GM18867 (cell line): ENCODE data around the gene URM1.

Experiments used
- ATAC-seq: cut with Tn5 transposase; IDR thresholded peaks from one replicate; pipeline ENCODE4 v1.9.1; 2021; ENCODE audit warnings: mild to moderate bottlenecking, moderate library complexity; ENCODE audit not compliant: unreplicated experiment

The URM1 gene

GRCh38 chr9:128384801-128385495 is 13.8 kb downstream of the URM1 start:
- ATAC-seq = no peak

- ATAC-seq = no peak
Observed at GRCh38 chr9:128385496-128386460, 14.6 kb downstream of the URM1 start.

GRCh38 chr9:128388150-128388549 is 17.0 kb downstream of the URM1 start:
- ATAC-seq = no peak

- no peak for ATAC-seq
Observed at GRCh38 chr9:128389395-128390149, 18.4 kb downstream of the URM1 start.

GRCh38 chr9:128390150-128390812 is 19.1 kb downstream of the URM1 start:
- no peak for ATAC-seq

- no peak for ATAC-seq
Observed at GRCh38 chr9:128390813-128391711, 19.9 kb downstream of the URM1 start.

GRCh38 chr9:128391956-128392301 is 20.8 kb downstream of the URM1 start:
- no peak for ATAC-seq

- ATAC-seq = no peak
Observed at GRCh38 chr9:128392302-128393144, 21.3 kb downstream of the URM1 start.

- no peak for ATAC-seq
Observed at GRCh38 chr9:128393145-128393775, 22.1 kb downstream of the URM1 start.

- ATAC-seq = no peak
Observed at GRCh38 chr9:128393970-128394369, 22.8 kb downstream of the URM1 start.

- ATAC-seq = no peak
Observed at GRCh38 chr9:128394379-128395168, 23.4 kb downstream of the URM1 start.

GRCh38 chr9:128396970-128397613 is 25.9 kb downstream of the URM1 start:
- no peak for ATAC-seq

GRCh38 chr9:128397831-128398230 is 26.7 kb downstream of the URM1 start:
- ATAC-seq = no peak

GRCh38 chr9:128399861-128400260 is 28.7 kb downstream of the URM1 start:
- ATAC-seq = no peak

GRCh38 chr9:128404560-128404959 is 33.4 kb downstream of the URM1 start:
- no peak for ATAC-seq

- no peak for ATAC-seq
Observed at GRCh38 chr9:128405077-128405779, 34.1 kb downstream of the URM1 start.

GRCh38 chr9:128405780-128406171 is 34.6 kb downstream of the URM1 start:
- no peak for ATAC-seq
